ENCODE results near the gene LRRIQ3. TPM values are rescaled to one million over a fixed set of nuclear protein-coding genes. Genes with fewer than 3 reads are reported as not detected.
"Not testable (repeated sequence)": the region's sequence is repeated elsewhere in the genome, so short reads cannot be mapped to it uniquely, and the experiment has no call there.

LRRIQ3 gene
- total RNA-seq, 6 experiments from 2014 or later: 0.68 to 1.7 (median 1.2) TPM

GRCh38 chr1:74199504-74199903 is 1.5 kb upstream of the LRRIQ3 start:
- no peak for DNase-seq
- Mint-ChIP-seq H3K4me1 (ENCODE audit: low read depth) (peaks cover 21% of the 10 kb centered on the region), H3K27ac (no peak overlapping the region), H3K27me3 (ENCODE audit: insufficient read depth) (no peaks in the 10 kb centered on the region), H3K36me3 (ENCODE audit: low read depth) (no peaks in the 10 kb centered on the region), H3K9me3 (no peaks in the 10 kb centered on the region), H3K4me3 (peak overlapping the region; percentile 95; the same call in 1 of the 2 replicates)
- TF ChIP-seq CTCF (IDR thresholded peaks at IDR 0.05): no peak

GRCh38 chr1:74197255-74197654 is 721 bp downstream of the LRRIQ3 start:
- peak overlapping the region; percentile 95 for H3K4me3 Mint-ChIP-seq
- TF ChIP-seq CTCF (IDR thresholded peaks at IDR 0.05): no peak
- H3K36me3 Mint-ChIP-seq (ENCODE audit: low read depth): no peaks in the 10 kb centered on the region
- no peak for DNase-seq
- peak overlapping the region; percentile 99 for H3K27ac Mint-ChIP-seq
- H3K27me3 Mint-ChIP-seq (ENCODE audit: insufficient read depth): no peaks in the 10 kb centered on the region
- H3K9me3 Mint-ChIP-seq: no peaks in the 10 kb centered on the region
- peaks cover 20% of the 10 kb centered on the region for H3K4me1 Mint-ChIP-seq (ENCODE audit: low read depth)

- H3K4me3 Mint-ChIP-seq: no peak overlapping the region
- no peaks in the 10 kb centered on the region; the same call in 1 of the 2 replicates for H3K27me3 Mint-ChIP-seq (ENCODE audit: insufficient read depth)
- H3K36me3 Mint-ChIP-seq (ENCODE audit: low read depth): no peaks in the 10 kb centered on the region
- TF ChIP-seq CTCF (IDR thresholded peaks at IDR 0.05): no peak
- no peak overlapping the region for H3K27ac Mint-ChIP-seq
- peaks cover 20% of the 10 kb centered on the region for H3K4me1 Mint-ChIP-seq (ENCODE audit: low read depth)
- DNase-seq: no peak
- H3K9me3 Mint-ChIP-seq: no peaks in the 10 kb centered on the region
Observed at GRCh38 chr1:74195339-74195738, 2.6 kb downstream of the LRRIQ3 start.

- Mint-ChIP-seq H3K4me1 (ENCODE audit: low read depth) (peaks cover 15% of the 10 kb centered on the region), H3K27ac (no peak overlapping the region), H3K9me3 (no peaks in the 10 kb centered on the region), H3K36me3 (ENCODE audit: low read depth) (no peaks in the 10 kb centered on the region), H3K27me3 (ENCODE audit: insufficient read depth) (no peaks in the 10 kb centered on the region; the same call in 1 of the 2 replicates), H3K4me3 (no peak overlapping the region)
- peak; percentile 47 for DNase-seq
- TF ChIP-seq CTCF (IDR thresholded peaks at IDR 0.05): no peak
Observed at GRCh38 chr1:74193908-74194307, 4.1 kb downstream of the LRRIQ3 start.

GRCh38 chr1:74180490-74180889 is 17.5 kb downstream of the LRRIQ3 start:
- no peak overlapping the region for H3K4me3 Mint-ChIP-seq
- no peaks in the 10 kb centered on the region for H3K27me3 Mint-ChIP-seq (ENCODE audit: insufficient read depth)
- no peaks in the 10 kb centered on the region for H3K4me1 Mint-ChIP-seq (ENCODE audit: low read depth)
- no peak for DNase-seq
- H3K9me3 Mint-ChIP-seq: no peaks in the 10 kb centered on the region
- TF ChIP-seq CTCF (IDR thresholded peaks at IDR 0.05): no peak
- no peak overlapping the region for H3K27ac Mint-ChIP-seq
- H3K36me3 Mint-ChIP-seq (ENCODE audit: low read depth): no peaks in the 10 kb centered on the region

- not testable (repeated sequence) for H3K27me3 Mint-ChIP-seq (ENCODE audit: insufficient read depth); H3K27ac Mint-ChIP-seq; H3K36me3 Mint-ChIP-seq (ENCODE audit: low read depth); DNase-seq; H3K4me1 Mint-ChIP-seq (ENCODE audit: low read depth); H3K4me3 Mint-ChIP-seq
- peaks cover 15% of the 10 kb centered on the region for H3K9me3 Mint-ChIP-seq
Observed at GRCh38 chr1:74174423-74174822, 23.6 kb downstream of the LRRIQ3 start.

All from HFFc6 (cell line).